GM23338 (cell line): ENCODE measurements around the gene TMEM98.

Experiments used
- EZH2 ChIP-seq: fragments of 200-600 bp; sonication (generic); IDR thresholded peaks from one replicate; pipeline ENCODE4 v1.8.0; 2017; ENCODE audit warnings: antibody characterized with exemption, mild to moderate bottlenecking, low read depth; ENCODE audit not compliant: unreplicated experiment
- POLR2AphosphoS5 ChIP-seq: IDR thresholded peaks from 2 replicates; pipeline ENCODE4 v1.6.1; 2016; ENCODE audit warnings: antibody characterized with exemption, low read depth
- TF ChIP-seq, protein P1 (sequence below), 2 experiments: fragments of 200-600 bp in 1 of 2; sonication (generic) in 1 of 2; conservative IDR thresholded peaks; 2 replicates each; pipeline versions ENCODE4 v1.5.1 to v1.6.1; 2016 to 2017; ENCODE audit warnings: antibody characterized with exemption in 2 of 2, low read depth in 2 of 2, mild to moderate bottlenecking in 2 of 2, moderate library complexity in 1 of 2

GRCh38 chr17:32953045-32953444, 25.1 kb downstream of the TMEM98 start:
- TF ChIP-seq, protein P1, sequence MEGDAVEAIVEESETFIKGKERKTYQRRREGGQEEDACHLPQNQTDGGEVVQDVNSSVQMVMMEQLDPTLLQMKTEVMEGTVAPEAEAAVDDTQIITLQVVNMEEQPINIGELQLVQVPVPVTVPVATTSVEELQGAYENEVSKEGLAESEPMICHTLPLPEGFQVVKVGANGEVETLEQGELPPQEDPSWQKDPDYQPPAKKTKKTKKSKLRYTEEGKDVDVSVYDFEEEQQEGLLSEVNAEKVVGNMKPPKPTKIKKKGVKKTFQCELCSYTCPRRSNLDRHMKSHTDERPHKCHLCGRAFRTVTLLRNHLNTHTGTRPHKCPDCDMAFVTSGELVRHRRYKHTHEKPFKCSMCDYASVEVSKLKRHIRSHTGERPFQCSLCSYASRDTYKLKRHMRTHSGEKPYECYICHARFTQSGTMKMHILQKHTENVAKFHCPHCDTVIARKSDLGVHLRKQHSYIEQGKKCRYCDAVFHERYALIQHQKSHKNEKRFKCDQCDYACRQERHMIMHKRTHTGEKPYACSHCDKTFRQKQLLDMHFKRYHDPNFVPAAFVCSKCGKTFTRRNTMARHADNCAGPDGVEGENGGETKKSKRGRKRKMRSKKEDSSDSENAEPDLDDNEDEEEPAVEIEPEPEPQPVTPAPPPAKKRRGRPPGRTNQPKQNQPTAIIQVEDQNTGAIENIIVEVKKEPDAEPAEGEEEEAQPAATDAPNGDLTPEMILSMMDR (conservative IDR thresholded peaks at IDR 0.05; ENCODE audit: low read depth in 2 of 2), result no peak
- TF ChIP-seq EZH2 (no peak), POLR2AphosphoS5 (no peak)
